Activated CD4-positive, CD25-positive, alpha-beta regulatory T cell treated with anti-CD3 and anti-CD28 coated beads, Interleukin-2, amount 50 U/mL, for 24 hours (primary cell): ENCODE results near the gene PCCA.
"Not testable (repeated sequence)": the region's sequence is repeated elsewhere in the genome, so short reads cannot be mapped to it uniquely, and the experiment has no call there.

Experiments used
- ATAC-seq, 2 donors: fragments of 150-1000 bp; cut with Tn5 transposase; one replicate each; pipeline ENCODE4 v1.10.0; 2021; ENCODE audit warnings: mild to moderate bottlenecking in 1 of 2, moderate library complexity in 1 of 2

The PCCA gene

GRCh38 chr13:100561599-100562204, 472.8 kb downstream of the PCCA start:
- no peak for ATAC-seq

DNA sequence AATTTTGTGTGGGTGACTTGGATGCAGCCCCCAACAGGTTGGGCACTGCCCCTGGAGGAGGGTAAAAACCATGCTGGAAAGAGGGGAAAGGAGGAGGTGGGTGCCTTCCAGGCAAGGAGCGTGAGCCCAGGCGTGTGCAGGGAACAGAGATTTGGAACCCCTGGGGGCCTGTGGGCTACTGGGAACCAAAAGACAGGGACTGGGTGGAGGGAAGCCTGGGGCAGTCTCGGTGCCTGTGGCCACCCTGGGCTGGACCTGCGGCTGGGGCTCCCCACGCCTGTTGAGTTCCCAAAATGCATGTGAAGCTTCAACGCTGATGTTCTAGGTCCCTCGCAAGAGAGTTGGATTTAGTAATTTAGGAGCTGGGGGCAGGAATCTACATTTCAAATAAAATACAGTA, 474.9 kb downstream of the PCCA start:
- ATAC-seq, result no peak

DNA sequence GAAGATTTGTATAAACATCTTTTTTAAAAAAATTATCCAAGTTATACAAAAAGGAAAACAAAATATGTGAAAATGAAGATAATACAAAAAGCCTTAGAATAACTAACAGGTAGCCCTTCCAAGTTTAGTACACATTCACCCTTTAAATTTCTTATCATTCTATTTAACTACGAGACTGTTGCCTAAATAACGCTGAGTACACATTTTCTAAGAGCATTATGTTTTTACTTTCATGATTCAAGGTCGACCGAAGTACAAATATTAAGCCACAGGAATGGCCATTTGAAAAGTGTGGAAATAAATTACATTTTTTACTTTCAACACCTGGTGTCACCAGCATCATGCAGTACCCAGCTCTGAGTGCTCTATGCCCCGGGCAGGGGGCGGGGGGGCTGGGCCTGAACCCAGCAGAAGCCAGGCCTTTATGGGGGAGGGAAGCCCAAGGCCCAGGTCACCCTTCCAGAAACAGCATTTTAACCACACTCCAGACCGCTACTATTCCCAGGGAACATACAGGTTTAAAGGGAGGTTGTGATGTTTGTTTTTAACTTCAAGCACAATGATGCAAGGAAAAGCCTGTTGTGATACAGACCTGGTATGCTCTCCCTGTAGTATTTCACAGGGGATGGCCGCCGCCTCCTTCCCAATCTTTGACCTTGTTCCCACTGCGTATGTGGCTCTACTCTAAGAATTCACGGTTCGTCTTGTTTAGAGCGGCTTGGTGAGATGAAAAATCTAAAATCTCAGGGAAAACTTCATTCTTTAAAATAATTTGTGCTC, 475.7 kb downstream of the PCCA start:
- no peak for ATAC-seq

DNA sequence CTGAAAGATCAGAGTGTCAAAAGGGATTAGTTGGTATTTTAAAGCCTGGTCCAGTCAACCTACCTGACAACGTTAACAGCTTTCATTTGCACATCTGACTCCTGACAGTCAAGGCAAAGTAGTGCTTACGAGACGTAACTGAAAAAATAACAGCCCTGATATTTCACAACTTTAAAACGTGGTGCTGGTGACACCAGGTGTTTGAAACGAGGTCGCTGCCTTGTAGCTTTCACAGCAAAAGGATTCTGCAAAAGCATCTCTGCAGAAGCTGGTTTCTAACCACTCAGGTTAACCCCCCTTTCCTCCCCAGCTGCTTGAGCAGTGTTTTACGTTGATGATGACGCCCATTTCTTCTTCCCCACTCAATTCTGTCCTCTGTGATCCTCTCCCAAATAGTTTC, 476.4 kb downstream of the PCCA start:
- ATAC-seq, result no peak

DNA sequence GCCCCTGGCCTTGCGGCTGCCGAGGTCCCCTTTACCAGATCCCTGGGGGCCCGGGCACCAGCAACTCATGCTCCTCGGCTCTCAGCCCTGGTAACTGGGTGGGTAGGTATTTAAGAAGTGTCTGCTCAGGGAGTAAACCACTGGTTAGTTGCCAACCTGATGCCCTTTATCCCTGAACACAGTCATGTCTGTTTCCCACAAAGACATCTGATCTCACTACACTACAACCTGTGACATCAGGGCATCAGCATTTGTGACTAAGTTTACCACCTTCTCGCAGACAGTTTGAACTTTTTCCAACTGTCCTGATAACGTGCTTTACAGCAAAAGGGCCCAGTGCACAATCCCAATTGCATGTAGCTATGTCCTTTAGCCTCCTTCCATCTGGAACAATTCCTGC, 477.6 kb downstream of the PCCA start:
- ATAC-seq, result no peak

DNA sequence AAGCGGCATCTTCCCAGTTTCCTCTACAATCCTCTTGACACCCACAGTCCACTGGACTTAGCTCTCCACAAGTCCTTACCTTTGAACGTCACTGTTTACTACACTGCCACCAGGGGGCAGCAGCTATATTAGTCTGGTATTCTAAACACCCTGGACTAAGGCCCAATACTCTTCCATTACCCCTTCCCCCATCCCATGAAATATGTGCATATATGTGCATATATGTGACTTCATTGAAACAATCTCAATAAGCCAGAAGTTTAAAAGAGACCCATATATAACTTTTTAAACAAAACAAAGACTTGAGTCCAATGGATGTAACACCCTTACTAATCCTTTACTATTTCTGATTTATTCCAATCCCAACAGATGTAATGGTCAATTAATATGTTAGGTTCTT, 484.2 kb downstream of the PCCA start:
- ATAC-seq, result peak; percentile 70 to 72

GRCh38 chr13:100577239-100577638, 488.3 kb downstream of the PCCA start:
- ATAC-seq, result not testable (repeated sequence)
